CD8-positive, alpha-beta memory T cell (primary cell): ENCODE results near the gene ABHD16B. TPM values are rescaled to one million over a fixed set of nuclear protein-coding genes. Genes with fewer than 3 reads are reported as not detected.
A peak's percentile ranks its signal among the peaks of the same experiment; 100 is the strongest.

ENCODE experiments used
- CTCF ChIA-PET: fragments of 350-600 bp; sonication (Branson Sonifier 250); formaldehyde crosslinking; loops from one replicate; lab custom pipeline; 2021; ENCODE audit warnings: antibody characterized with exemption; lab: Charles Lee
- POLR2A ChIA-PET: fragments of 350-600 bp; sonication (Branson Sonifier 250); formaldehyde crosslinking; loops from one replicate; lab custom pipeline; 2021; ENCODE audit warnings: antibody characterized with exemption; lab: Charles Lee
- DNase-seq, 5 donors: peaks; one replicate each; pipeline versions ENCODE4 v3.0.0 to v3.0.0-alpha.2; 2020 to 2022; ENCODE audit warnings: mixed read lengths in 1 of 5
- H3K27ac ChIP-seq: one replicate; pipeline ENCODE4 v1.7.0; 2013; ENCODE audit warnings: low read depth, mild to moderate bottlenecking, low read length, moderate library complexity
- H3K27me3 ChIP-seq: 2 replicates; pipeline ENCODE4 v1.7.0; 2013; ENCODE audit warnings: low read length, mild to moderate bottlenecking; ENCODE audit not compliant: insufficient read depth, poor library complexity, severe bottlenecking
- H3K36me3 ChIP-seq: 2 replicates; pipeline ENCODE4 v1.7.0; 2013; ENCODE audit warnings: mild to moderate bottlenecking, low read length, moderate library complexity; ENCODE audit not compliant: insufficient read depth
- H3K4me1 ChIP-seq: 2 replicates; pipeline ENCODE4 v1.7.0; 2013; ENCODE audit warnings: mild to moderate bottlenecking, low read length, moderate library complexity; ENCODE audit not compliant: insufficient read depth
- H3K4me3 ChIP-seq: 2 replicates; pipeline ENCODE4 v1.7.0; 2013; ENCODE audit warnings: mild to moderate bottlenecking, low read length
- H3K9me3 ChIP-seq: 2 replicates; pipeline ENCODE4 v1.7.0; 2013; ENCODE audit warnings: mild to moderate bottlenecking, low read length
- H3K27ac Mint-ChIP-seq, 8 donors: one replicate each; pipeline ENCODE4 v1.8.0; 2020 to 2021; ENCODE audit warnings: mixed read lengths in 8 of 8, mild to moderate bottlenecking in 6 of 8, inconsistent platforms in 3 of 8, moderate library complexity in 3 of 8
- H3K27me3 Mint-ChIP-seq, 2 donors: one replicate each; pipeline ENCODE4 v1.8.0; 2020 to 2021; ENCODE audit warnings: mixed read lengths in 2 of 2, mild to moderate bottlenecking in 1 of 2, moderate library complexity in 1 of 2
- H3K36me3 Mint-ChIP-seq, 3 donors: one replicate each; pipeline ENCODE4 v1.8.0; 2020 to 2021; ENCODE audit warnings: mixed read lengths in 3 of 3, inconsistent platforms in 1 of 3, mild to moderate bottlenecking in 1 of 3
- H3K4me1 Mint-ChIP-seq, 3 donors: one replicate each; pipeline ENCODE4 v1.8.0; 2020 to 2021; ENCODE audit warnings: mixed read lengths in 3 of 3, inconsistent platforms in 1 of 3, mild to moderate bottlenecking in 1 of 3
- H3K4me3 Mint-ChIP-seq, 7 donors: one replicate each; pipeline ENCODE4 v1.8.0; 2020 to 2021; ENCODE audit warnings: mixed read lengths in 7 of 7, mild to moderate bottlenecking in 6 of 7, moderate library complexity in 4 of 7, inconsistent platforms in 2 of 7
- H3K9me3 Mint-ChIP-seq, 5 donors: one replicate each; pipeline ENCODE4 v1.8.0; 2020 to 2022; ENCODE audit warnings: mixed read lengths in 5 of 5, mild to moderate bottlenecking in 3 of 5, moderate library complexity in 2 of 5, inconsistent platforms in 1 of 5
- polyA plus RNA-seq: library from polyadenylated mRNA; unstranded; fragments of 300-500 nt; fragmentation: Illumina TruSeq; gene quantifications from one replicate; pipeline ENCODE4 v1.2.3, GENCODE V29; 2021
- total RNA-seq, 2 experiments: library from RNA; stranded (reverse); gene quantifications; one replicate each; pipeline ENCODE4 v1.2.3, GENCODE V29; 2021

The ABHD16B gene
- total and polyA plus RNA-seq, 3 experiments from 2014 or later: not detected

GRCh38 chr20:63830841-63831588 is 30.3 kb upstream of the ABHD16B start, which contains the start of gene ZBTB46:
ZBTB46 (minus strand) TSS chr20:63831264; CDS start chr20:63790757, 40,507 bp downstream.
- peaks cover 34% of the 10 kb centered on the region in 2 donors for H3K27me3 Mint-ChIP-seq
- H3K36me3 ChIP-seq: no peaks in the 10 kb centered on the region
- no peaks in the 10 kb centered on the region for H3K9me3 ChIP-seq
- CTCF ChIA-PET: no interaction called here
- peaks cover 9% of the 10 kb centered on the region for H3K4me1 ChIP-seq
- H3K36me3 Mint-ChIP-seq: peaks cover 0 to 6% (median 1%) of the 10 kb centered on the region in 3 donors
- peaks cover 0 to 3% (median 0%) of the 10 kb centered on the region in 5 donors for H3K9me3 Mint-ChIP-seq
- H3K27ac ChIP-seq: no peak within 1 kb of the TSS
- POLR2A ChIA-PET: no interaction called here
- no peak for DNase-seq
- peak within 1 kb of the TSS; percentile 82 to 92 (median 87) for H3K4me3 Mint-ChIP-seq
- peaks cover 24% of the 10 kb centered on the region for H3K27me3 ChIP-seq
- H3K4me3 ChIP-seq: peak within 1 kb of the TSS; percentile 42
- H3K4me1 Mint-ChIP-seq: peaks cover 10% of the 10 kb centered on the region in 3 donors
- peak within 1 kb of the TSS in 3 of 8 donors; percentile 43 to 68 (median 48) for H3K27ac Mint-ChIP-seq

DNA sequence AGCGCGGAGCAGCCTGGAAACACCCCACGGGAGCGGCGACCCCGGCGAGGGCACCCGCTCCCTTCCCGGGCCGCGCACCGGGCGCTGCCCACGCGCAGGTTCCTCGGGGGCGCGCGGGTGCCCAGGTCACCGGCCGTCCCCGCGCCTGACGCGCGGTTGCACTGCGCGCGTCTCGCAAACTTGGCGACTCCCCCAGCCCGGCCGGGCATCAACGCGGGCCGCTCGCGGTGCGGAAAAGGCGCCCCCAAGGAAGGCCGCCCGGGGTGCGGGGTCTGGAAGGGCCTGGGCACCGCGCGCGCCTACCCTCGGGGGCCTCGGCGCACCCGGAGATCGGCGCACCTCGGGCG is 29.7 kb upstream of the ABHD16B start:
- no peaks in the 10 kb centered on the region for H3K9me3 ChIP-seq
- H3K4me3 ChIP-seq: no peak overlapping the region
- H3K4me1 Mint-ChIP-seq: peaks cover 10% of the 10 kb centered on the region in 3 donors
- H3K27ac Mint-ChIP-seq: no peak overlapping the region
- H3K27me3 Mint-ChIP-seq: peaks cover 30% of the 10 kb centered on the region in 2 donors
- H3K36me3 ChIP-seq: no peaks in the 10 kb centered on the region
- no peak overlapping the region for H3K4me3 Mint-ChIP-seq
- H3K27ac ChIP-seq: no peak overlapping the region
- CTCF ChIA-PET: no interaction called here
- H3K36me3 Mint-ChIP-seq: peaks cover 0 to 6% (median 1%) of the 10 kb centered on the region in 3 donors
- POLR2A ChIA-PET: no interaction called here
- no peak for DNase-seq
- peaks cover 9% of the 10 kb centered on the region for H3K4me1 ChIP-seq
- peaks cover 24% of the 10 kb centered on the region for H3K27me3 ChIP-seq
- H3K9me3 Mint-ChIP-seq: peaks cover 0 to 3% (median 0%) of the 10 kb centered on the region in 5 donors

DNA sequence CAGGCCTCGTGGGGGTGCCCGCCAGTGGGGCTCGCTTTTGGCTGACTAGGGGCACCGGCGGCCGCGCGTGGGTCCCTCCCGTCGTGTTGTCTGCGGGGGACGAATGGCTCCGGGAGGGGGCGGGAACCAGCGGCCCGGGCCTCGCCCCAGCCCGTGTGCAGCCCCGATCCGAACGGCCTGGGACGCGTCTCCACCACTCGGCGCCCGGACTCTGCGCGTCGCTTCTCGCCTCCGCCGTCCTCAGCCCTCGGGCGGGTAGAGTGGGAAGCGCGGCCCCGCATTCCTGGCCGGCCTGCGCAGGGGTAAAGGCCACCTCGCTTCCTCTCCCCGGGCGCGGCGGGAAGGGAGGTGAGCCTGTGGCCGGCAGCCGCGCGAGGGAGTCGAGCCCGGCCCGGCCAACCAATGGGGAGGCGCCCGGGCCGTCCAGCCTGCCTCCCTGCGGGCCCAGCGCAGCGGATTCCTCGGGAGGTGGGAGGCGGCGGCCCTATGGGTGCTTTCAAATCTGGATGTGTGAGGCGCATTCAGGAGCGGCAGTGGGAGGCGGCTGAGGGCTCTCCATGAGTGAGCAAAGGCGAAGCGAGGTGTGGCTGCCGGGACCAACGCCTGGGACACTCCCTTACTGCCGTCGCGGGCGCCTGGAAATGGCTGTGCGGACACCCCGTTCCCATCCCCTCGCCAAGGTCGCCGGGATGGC is 29.2 kb upstream of the ABHD16B start:
- peaks cover 0 to 6% (median 1%) of the 10 kb centered on the region in 3 donors for H3K36me3 Mint-ChIP-seq
- CTCF ChIA-PET: no interaction called here
- Histone ChIP-seq H3K36me3 (no peaks in the 10 kb centered on the region), H3K4me1 (peaks cover 9% of the 10 kb centered on the region), H3K9me3 (no peaks in the 10 kb centered on the region), H3K27me3 (peaks cover 24% of the 10 kb centered on the region), H3K27ac (no peak overlapping the region), H3K4me3 (no peak overlapping the region)
- H3K4me3 Mint-ChIP-seq: peak overlapping the region in 3 of 7 donors; percentile 26 to 67 (median 29)
- H3K27me3 Mint-ChIP-seq: peaks cover 25% of the 10 kb centered on the region in 2 donors
- POLR2A ChIA-PET: no interaction called here
- peaks cover 0 to 3% (median 0%) of the 10 kb centered on the region in 5 donors for H3K9me3 Mint-ChIP-seq
- H3K27ac Mint-ChIP-seq: no peak overlapping the region
- H3K4me1 Mint-ChIP-seq: peaks cover 10% of the 10 kb centered on the region in 3 donors
- DNase-seq: no peak

GRCh38 chr20:63833776-63834490 is 27.4 kb upstream of the ABHD16B start:
- H3K4me3 ChIP-seq: no peak overlapping the region
- no peaks in the 10 kb centered on the region for H3K36me3 ChIP-seq
- Mint-ChIP-seq H3K9me3 (peaks cover 0 to 3% (median 0%) of the 10 kb centered on the region in 5 donors), H3K36me3 (peaks cover 0 to 6% (median 1%) of the 10 kb centered on the region in 3 donors), H3K27me3 (peaks cover 14 to 16% of the 10 kb centered on the region in 2 donors), H3K4me3 (peak overlapping the region in 4 of 7 donors; percentile 25 to 83 (median 51)), H3K27ac (no peak overlapping the region), H3K4me1 (peaks cover 10% of the 10 kb centered on the region in 3 donors)
- no peak overlapping the region for H3K27ac ChIP-seq
- peaks cover 12% of the 10 kb centered on the region for H3K27me3 ChIP-seq
- no peak for DNase-seq
- no peaks in the 10 kb centered on the region for H3K9me3 ChIP-seq
- peaks cover 9% of the 10 kb centered on the region for H3K4me1 ChIP-seq
- POLR2A ChIA-PET: no interaction called here
- CTCF ChIA-PET: no interaction called here

GRCh38 chr20:63834491-63834880 is 26.8 kb upstream of the ABHD16B start:
- no peaks in the 10 kb centered on the region for H3K9me3 ChIP-seq
- peaks cover 10 to 11% of the 10 kb centered on the region in 2 donors for H3K27me3 Mint-ChIP-seq
- POLR2A ChIA-PET: no interaction called here
- H3K4me1 Mint-ChIP-seq: peaks cover 7% of the 10 kb centered on the region in 3 donors
- peaks cover 0 to 3% (median 0%) of the 10 kb centered on the region in 5 donors for H3K9me3 Mint-ChIP-seq
- CTCF ChIA-PET: no interaction called here
- H3K27ac ChIP-seq: no peak overlapping the region
- H3K36me3 ChIP-seq: no peaks in the 10 kb centered on the region
- no peak overlapping the region for H3K4me3 ChIP-seq
- H3K4me1 ChIP-seq: peaks cover 6% of the 10 kb centered on the region
- H3K4me3 Mint-ChIP-seq: no peak overlapping the region
- peaks cover 7% of the 10 kb centered on the region for H3K27me3 ChIP-seq
- H3K36me3 Mint-ChIP-seq: peaks cover 0 to 5% (median 1%) of the 10 kb centered on the region in 3 donors
- no peak for DNase-seq
- H3K27ac Mint-ChIP-seq: no peak overlapping the region

DNA sequence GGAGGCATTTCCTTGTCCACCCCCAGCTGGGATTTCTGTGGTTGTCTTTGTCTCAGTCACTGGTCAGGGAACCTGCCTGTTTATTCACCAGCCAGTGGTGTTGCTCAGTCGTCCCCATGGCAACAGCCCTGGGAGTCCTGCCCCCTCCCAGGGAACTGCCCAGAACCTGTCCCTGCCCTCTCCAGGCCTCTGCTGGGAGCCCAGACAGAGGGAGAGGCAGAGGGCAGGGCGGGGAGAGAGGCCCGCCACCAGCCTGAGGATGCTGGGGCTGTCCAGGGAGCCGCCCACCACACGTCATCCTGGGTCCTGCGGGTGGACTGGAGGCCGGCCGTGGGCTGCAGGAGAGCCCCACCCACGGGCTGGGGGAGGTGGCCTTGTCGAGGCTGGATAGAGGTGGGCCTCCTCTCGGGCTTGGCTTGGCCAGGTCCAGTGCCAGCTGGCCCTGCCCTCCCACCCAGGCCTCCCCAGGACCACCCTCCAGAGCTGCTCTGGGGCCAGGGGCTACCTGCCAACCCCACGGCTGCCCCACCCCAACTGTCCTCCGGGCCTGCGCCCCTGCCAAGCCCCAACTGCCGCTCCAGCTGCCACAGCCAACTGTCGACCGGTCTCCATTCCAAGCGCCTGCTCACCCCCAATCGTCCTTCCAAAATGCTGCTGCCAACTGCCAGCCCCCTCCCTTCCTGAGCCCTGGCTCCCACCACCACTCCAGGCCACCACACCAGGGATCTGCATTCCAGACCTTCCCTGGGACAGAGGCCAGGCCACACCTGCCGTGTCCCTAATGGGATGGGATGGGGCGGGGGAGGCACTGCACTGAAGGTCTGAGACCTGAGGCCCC is 26.1 kb upstream of the ABHD16B start:
- Histone ChIP-seq H3K9me3 (no peaks in the 10 kb centered on the region), H3K36me3 (no peaks in the 10 kb centered on the region), H3K4me1 (no peaks in the 10 kb centered on the region), H3K27me3 (no peaks in the 10 kb centered on the region), H3K27ac (no peak overlapping the region), H3K4me3 (no peak overlapping the region)
- Mint-ChIP-seq H3K27me3 (peaks cover 4 to 6% of the 10 kb centered on the region in 2 donors), H3K9me3 (no peaks in the 10 kb centered on the region), H3K27ac (no peak overlapping the region), H3K4me3 (no peak overlapping the region), H3K4me1 (no peaks in the 10 kb centered on the region), H3K36me3 (no peaks in the 10 kb centered on the region)
- CTCF ChIA-PET: no interaction called here
- no peak for DNase-seq
- POLR2A ChIA-PET: no interaction called here

DNA sequence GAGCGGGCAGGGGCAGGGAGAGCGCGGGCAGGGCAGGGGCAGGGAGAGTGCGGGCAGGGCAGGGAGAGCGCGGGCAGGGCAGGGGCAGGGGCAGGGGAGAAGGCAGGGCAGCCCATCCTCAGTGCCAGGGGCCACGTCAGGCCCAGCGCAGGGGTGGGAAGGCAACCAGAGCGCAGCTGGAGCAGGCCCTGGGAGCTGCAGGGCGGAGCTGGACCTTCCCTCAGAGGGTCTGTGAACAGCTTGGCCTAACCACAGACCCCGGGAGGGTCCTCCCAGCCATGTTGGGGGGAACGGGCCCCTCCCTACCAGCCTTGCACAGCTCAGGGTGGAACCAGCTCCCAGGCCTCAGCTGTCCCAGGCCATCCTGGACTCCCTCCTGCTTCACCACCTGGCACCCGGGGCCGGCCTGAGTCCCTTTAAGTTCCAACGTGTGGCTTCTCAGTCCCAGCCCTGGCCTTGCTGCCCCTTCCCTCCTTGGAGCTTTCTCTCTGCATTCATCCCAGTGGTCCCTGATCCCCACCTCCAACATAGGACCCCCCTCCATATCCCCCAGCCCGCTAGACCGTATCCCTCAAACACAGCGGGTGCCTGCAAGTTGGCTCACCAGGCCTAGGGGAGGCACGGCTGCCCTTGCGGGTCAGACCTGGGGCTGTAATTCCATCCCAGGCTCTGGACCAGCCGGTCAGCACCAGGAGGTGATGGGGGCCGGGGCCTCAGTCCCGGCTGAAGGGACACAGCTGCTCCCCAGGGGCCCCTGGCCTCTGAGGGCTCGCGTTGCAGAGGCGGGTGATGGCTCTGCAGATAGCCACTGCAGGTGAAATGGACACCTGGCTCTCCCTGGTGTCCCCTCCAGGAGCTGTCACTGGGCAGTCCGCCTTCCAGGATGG is 24.6 kb upstream of the ABHD16B start:
- no peak for DNase-seq
- Histone ChIP-seq H3K9me3 (no peaks in the 10 kb centered on the region), H3K27ac (no peak overlapping the region), H3K36me3 (no peaks in the 10 kb centered on the region), H3K4me1 (no peaks in the 10 kb centered on the region), H3K27me3 (no peaks in the 10 kb centered on the region), H3K4me3 (no peak overlapping the region)
- Mint-ChIP-seq H3K9me3 (no peaks in the 10 kb centered on the region), H3K4me3 (no peak overlapping the region), H3K4me1 (no peaks in the 10 kb centered on the region), H3K36me3 (no peaks in the 10 kb centered on the region), H3K27me3 (peaks cover 6 to 9% of the 10 kb centered on the region in 2 donors), H3K27ac (no peak overlapping the region)
- POLR2A ChIA-PET: no interaction called here
- CTCF ChIA-PET: no interaction called here
